Lower leg skin (tissue), 3 donors: Measurements from ENCODE around the gene NDUFB5.

ENCODE experiments used
- CTCF ChIP-seq, 3 donors: fragments of 450-650 bp; IDR thresholded peaks; one replicate each; pipeline ENCODE4 v1.5.1; 2016; ENCODE audit warnings: antibody characterized with exemption in 3 of 3, mild to moderate bottlenecking in 3 of 3, moderate library complexity in 2 of 3
- POLR2A ChIP-seq, 2 donors: fragments of 450-650 bp; IDR thresholded peaks; one replicate each; pipeline ENCODE4 v1.6.1; 2016 to 2017; ENCODE audit warnings: antibody characterized with exemption in 2 of 2, mild to moderate bottlenecking in 1 of 2, moderate library complexity in 1 of 2

- TF ChIP-seq CTCF (IDR thresholded peaks at IDR 0.05) (no peak), POLR2A (IDR thresholded peaks at IDR 0.05) (no peak)
These were observed 47.3 kb downstream of the NDUFB5 start for GRCh38 chr3:179651687-179652446.
